SK-N-SH (cell line): ENCODE measurements around the gene ADCY5. TPM values are rescaled to one million over a fixed set of nuclear protein-coding genes. Genes with fewer than 3 reads are reported as not detected.

ENCODE experiments used
- CTCF ChIA-PET: fragments of 300-600, 350-600 bp; formaldehyde crosslinking; extraction: SDS; loops from one replicate; lab custom pipeline; 2021; lab: Yijun Ruan, JAX
- POLR2A ChIA-PET: fragments of 350-600 bp; sonication (Branson Sonifier 250); formaldehyde crosslinking; extraction: SDS; loops from one replicate; lab custom pipeline; 2020; ENCODE audit warnings: antibody characterized with exemption, inconsistent platforms; lab: Yijun Ruan, JAX
- DNase-seq: peaks from one replicate; pipeline ENCODE4 v3.0.0; 2012
- H2AFZ ChIP-seq: fragments of 200-600 bp; sonication (generic); 2 replicates; pipeline ENCODE4 v1.8.1; 2016; ENCODE audit warnings: antibody characterized with exemption, mild to moderate bottlenecking, low read depth
- H3F3A ChIP-seq: fragments of 200-600 bp; sonication (generic); replicated peaks from 2 replicates; pipeline ENCODE3; 2016; ENCODE audit warnings: antibody characterized with exemption, mild to moderate bottlenecking; ENCODE audit not compliant: insufficient read depth
- H3K27ac ChIP-seq, 2 experiments: fragments of 200-500 bp in 1 of 2; fragments of 200-600 bp in 1 of 2; sonication (Bioruptor generic) in 1 of 2; sonication (generic), shearing (Covaris generic) in 1 of 2; 2 replicates each; pipeline versions ENCODE4 v1.5.1 to v1.6.1; 2014 to 2016; ENCODE audit warnings: low read depth in 2 of 2, inconsistent platforms in 1 of 2, low read length in 1 of 2, mild to moderate bottlenecking in 1 of 2, mixed read lengths in 1 of 2
- H3K27me3 ChIP-seq: fragments of 200-600 bp; sonication (generic), shearing (Covaris generic); 2 replicates; pipeline ENCODE4 v1.6.1; 2016; ENCODE audit warnings: mixed run types; ENCODE audit not compliant: insufficient read depth
- H3K36me3 ChIP-seq, 2 experiments: fragments of 200-500 bp in 1 of 2; fragments of 200-600 bp in 1 of 2; sonication (Bioruptor generic) in 1 of 2; sonication (generic) in 1 of 2; replicated peaks in 1 of 2; 2 replicates each; pipeline versions ENCODE3 to v1.5.1; 2014 to 2016; ENCODE audit warnings: low read length in 1 of 2, mild to moderate bottlenecking in 1 of 2; ENCODE audit not compliant: insufficient read depth in 2 of 2, control insufficient read depth in 1 of 2
- H3K4me1 ChIP-seq, 2 experiments: fragments of 200-500 bp in 1 of 2; fragments of 200-600 bp in 1 of 2; sonication (Bioruptor generic) in 1 of 2; sonication (generic), shearing (Covaris generic) in 1 of 2; 2 replicates each; pipeline versions ENCODE4 v1.5.1 to v1.6.1; 2014 to 2016; ENCODE audit warnings: low read depth in 1 of 2, low read length in 1 of 2, mixed run types in 1 of 2; ENCODE audit not compliant: insufficient read depth in 2 of 2, control insufficient read depth in 1 of 2
- H3K4me2 ChIP-seq: fragments of 200-600 bp; sonication (generic), shearing (Covaris generic); 2 replicates; pipeline ENCODE4 v1.6.1; 2017; ENCODE audit warnings: mixed run types
- H3K4me3 ChIP-seq, 2 experiments: fragments of 200-500 bp in 1 of 2; fragments of 200-600 bp in 1 of 2; sonication (Bioruptor generic) in 1 of 2; sonication (generic), shearing (Covaris generic) in 1 of 2; 2 replicates each; pipeline versions ENCODE4 v1.5.1 to v1.8.1; 2014 to 2016; ENCODE audit warnings: low read depth in 2 of 2, inconsistent platforms in 1 of 2, low read length in 1 of 2, mild to moderate bottlenecking in 1 of 2, mixed read lengths in 1 of 2, moderate library complexity in 1 of 2
- H3K79me2 ChIP-seq: fragments of 200-600 bp; sonication (generic); 2 replicates; pipeline ENCODE4 v1.8.1; 2017; ENCODE audit warnings: mild to moderate bottlenecking; ENCODE audit not compliant: insufficient read depth
- H3K9ac ChIP-seq: fragments of 200-600 bp; sonication (generic); 2 replicates; pipeline ENCODE4 v1.6.1; 2017; ENCODE audit warnings: mixed run types
- H3K9me2 ChIP-seq: fragments of 200-600 bp; sonication (generic); 2 replicates; pipeline ENCODE4 v1.6.1; 2017; ENCODE audit warnings: mixed run types
- H3K9me3 ChIP-seq: fragments of 200-600 bp; sonication (generic); 2 replicates; pipeline ENCODE4 v1.6.1; 2017; ENCODE audit warnings: mixed run types, mild to moderate bottlenecking, moderate library complexity
- H4K20me1 ChIP-seq: fragments of 200-600 bp; sonication (generic); 2 replicates; pipeline ENCODE4 v1.6.1; 2017; ENCODE audit warnings: mild to moderate bottlenecking, mixed run types; ENCODE audit not compliant: insufficient read depth
- CTCF ChIP-seq: fragments of 200-600 bp; sonication (generic); IDR thresholded peaks from 2 replicates; pipeline ENCODE4 v1.6.1; 2017; ENCODE audit warnings: antibody characterized with exemption, mild to moderate bottlenecking, moderate library complexity
- ELF1 ChIP-seq: IDR thresholded peaks from 2 replicates; pipeline ENCODE4 v1.4.0; 2012
- EP300 ChIP-seq, 2 experiments: IDR thresholded peaks; 2 replicates each; pipeline versions ENCODE4 v1.4.0 to v1.6.1; 2012; ENCODE audit warnings: borderline replicate concordance in 1 of 2, low read depth in 1 of 2, low read length in 1 of 2
- FOXM1 ChIP-seq: IDR thresholded peaks from 2 replicates; pipeline ENCODE4 v1.4.0; 2012; ENCODE audit warnings: low read depth, mild to moderate bottlenecking
- GATA2 ChIP-seq: sonication (generic); formaldehyde crosslinking; IDR thresholded peaks from 2 replicates; pipeline ENCODE4 v1.5.0; 2020; ENCODE audit warnings: mild to moderate bottlenecking, missing genetic modification reagents
- IRF3 ChIP-seq: fragments of 150-350 bp; IDR thresholded peaks from 2 replicates; pipeline ENCODE4 v1.6.1; 2016; ENCODE audit warnings: mild to moderate bottlenecking, low read depth, low read length
- JUND ChIP-seq: IDR thresholded peaks from 2 replicates; pipeline ENCODE4 v1.4.0; 2012
- MXI1 ChIP-seq: IDR thresholded peaks from 2 replicates; pipeline ENCODE4 v1.6.1; 2012; ENCODE audit warnings: mild to moderate bottlenecking, low read depth, low read length, improper control_type of control experiment
- PBX3 ChIP-seq: IDR thresholded peaks from 2 replicates; pipeline ENCODE4; 2012
- POLR2AphosphoS5 ChIP-seq: IDR thresholded peaks from 2 replicates; pipeline ENCODE4 v1.6.1; 2012; ENCODE audit warnings: low read depth, low read length
- RFX5 ChIP-seq: IDR thresholded peaks from 2 replicates; pipeline ENCODE4 v1.6.1; 2012; ENCODE audit warnings: mild to moderate bottlenecking, improper control_type of control experiment, low read length
- RXRA ChIP-seq: IDR thresholded peaks from 2 replicates; pipeline ENCODE4 v1.4.0; 2012; ENCODE audit warnings: low read depth, mild to moderate bottlenecking, borderline replicate concordance
- SMC3 ChIP-seq: IDR thresholded peaks from 2 replicates; pipeline ENCODE4 v1.6.1; 2012; ENCODE audit warnings: low read depth, low read length, improper control_type of control experiment
- TCF12 ChIP-seq: IDR thresholded peaks from 2 replicates; pipeline ENCODE4 v1.4.0; 2012
- TEAD4 ChIP-seq: IDR thresholded peaks from 2 replicates; pipeline ENCODE4 v1.4.0; 2012; ENCODE audit warnings: mild to moderate bottlenecking, borderline replicate concordance; ENCODE audit not compliant: insufficient read depth
- USF2 ChIP-seq: fragments of 150-350 bp; IDR thresholded peaks from 2 replicates; pipeline ENCODE4 v1.6.1; 2017; ENCODE audit warnings: antibody characterized with exemption, low read length, low read depth, borderline replicate concordance
- YY1 ChIP-seq: IDR thresholded peaks from 2 replicates; pipeline ENCODE4 v1.4.0; 2012; ENCODE audit warnings: low read depth, mild to moderate bottlenecking
- ZBTB33 ChIP-seq: IDR thresholded peaks from 2 replicates; pipeline ENCODE4 v1.4.0; 2012; ENCODE audit warnings: low read depth, borderline replicate concordance
- WGBS: methylation state at CpG from one replicate; pipeline ENCODE4 v1.1.6; 2017; ENCODE audit warnings: low lambda C conversion rate; 5-methylcytosine and 5-hydroxymethylcytosine counted together
- polyA plus RNA-seq, 3 experiments: library from polyadenylated mRNA; depleted of rRNA; stranded (reverse); fragments of >200 nt; gene quantifications; 2 replicates each; pipeline ENCODE4 v1.2.3, GENCODE V29; 2012

ADCY5 gene
- polyA plus RNA-seq, 1 of the 3 experiments (the other 2 are of a cell fraction) = 0.21 TPM

- TF ChIP-seq USF2 (no peak), MXI1 (no peak), FOXM1 (no peak)
Observed at GRCh38 chr3:123294296-123294938, 154.5 kb downstream of the ADCY5 start (continued).

- Histone ChIP-seq H4K20me1 (no peaks in the 10 kb centered on the region), H3K4me2 (no peak overlapping the region), H3K27ac (no peak overlapping the region), H2AFZ (no peak overlapping the region), H3K9me2 (no peaks in the 10 kb centered on the region), H3K9ac (no peak overlapping the region), H3K79me2 (no peaks in the 10 kb centered on the region), H3K4me3 (no peak overlapping the region), H3K36me3 (no peaks in the 10 kb centered on the region), H3K9me3 (no peaks in the 10 kb centered on the region), H3F3A (no peaks in the 10 kb centered on the region), H3K27me3 (peaks cover 5% of the 10 kb centered on the region; the same call in 1 of the 2 replicates), H3K4me1 (no peaks in the 10 kb centered on the region; a peak in 1 of 4 replicates)
- DNase-seq = no peak
- ChIA-PET CTCF (interaction anchor here (0.8 kb wide), 1 partner anchor 266 kb away, joined by 4 read pairs; no protein-coding TSS in a partner anchor), POLR2A (no interaction called here)
- 34% methylated on average over 11 of the region's 15 CpGs for WGBS
- TF ChIP-seq FOXM1 = no peak
- no peak for TF ChIP-seq TCF12
- TF ChIP-seq IRF3 = no peak
- TF ChIP-seq PBX3 = no peak
- no peak for TF ChIP-seq CTCF
- TF ChIP-seq TEAD4 = no peak
- TF ChIP-seq JUND = no peak
- TF ChIP-seq EP300 (IDR thresholded peaks at IDR 0.05; ENCODE audit: borderline replicate concordance in 1 of 2, low read depth in 1 of 2, low read length in 1 of 2) = no peak
- no peak for TF ChIP-seq RXRA
- TF ChIP-seq SMC3 = no peak
- TF ChIP-seq GATA2 (CRISPR knock-in tag) = no peak
- no peak for TF ChIP-seq ELF1
- no peak for TF ChIP-seq POLR2AphosphoS5
- TF ChIP-seq RFX5 = no peak
- TF ChIP-seq YY1 = no peak
- no peak for TF ChIP-seq USF2
- TF ChIP-seq ZBTB33 = no peak
Observed at GRCh38 chr3:123292321-123293310, 156.3 kb downstream of the ADCY5 start.
